GM19328 (cell line): ENCODE measurements around the gene FAM72A.
"Not testable (repeated sequence)": the region's sequence is repeated elsewhere in the genome, so short reads cannot be mapped to it uniquely, and the experiment has no call there.

Source experiments
- ATAC-seq: cut with Tn5 transposase; IDR thresholded peaks from one replicate; pipeline ENCODE4 v1.9.1; 2021; ENCODE audit warnings: mild to moderate bottlenecking, moderate library complexity; ENCODE audit not compliant: unreplicated experiment

FAM72A gene

GRCh38 chr1:206215600-206216392 lies 13.2 kb upstream of the FAM72A start:
- ATAC-seq, result not testable (repeated sequence)

DNA sequence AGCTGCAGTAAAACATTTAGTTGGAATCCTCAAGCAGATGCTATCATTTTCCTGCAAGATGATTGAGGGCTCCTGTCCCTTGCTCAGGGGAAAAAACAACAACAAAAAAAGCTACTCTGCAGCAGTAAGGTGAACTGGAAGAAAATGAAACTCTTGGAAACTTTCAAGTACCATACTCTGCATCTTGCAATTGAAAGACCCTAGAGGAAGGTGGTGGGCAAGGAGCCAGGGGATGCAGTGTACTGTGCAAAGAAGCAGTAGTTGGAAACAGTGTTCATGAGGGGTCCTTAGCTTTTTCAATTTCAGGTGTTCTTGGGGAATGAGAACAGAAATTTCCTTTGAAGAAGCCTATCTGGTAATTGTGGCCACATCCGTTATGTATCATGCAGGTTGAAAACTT lies 8.2 kb upstream of the FAM72A start:
- not testable (repeated sequence) for ATAC-seq

- ATAC-seq, result not testable (repeated sequence)
These were observed 2.9 kb upstream of the FAM72A start for GRCh38 chr1:206205569-206205968.

GRCh38 chr1:206204871-206205270 lies 2.2 kb upstream of the FAM72A start:
- ATAC-seq, result not testable (repeated sequence)

- ATAC-seq, result not testable (repeated sequence)
These were observed 1.5 kb upstream of the FAM72A start for GRCh38 chr1:206204159-206204511.

- peak; percentile 0 for ATAC-seq
These were observed 922 bp upstream of the FAM72A start, which contains the start of gene SRGAP2 for GRCh38 chr1:206203364-206204158. SRGAP2 (plus strand) TSS chr1:206203541; CDS start chr1:206205971, 2,430 bp downstream.

DNA sequence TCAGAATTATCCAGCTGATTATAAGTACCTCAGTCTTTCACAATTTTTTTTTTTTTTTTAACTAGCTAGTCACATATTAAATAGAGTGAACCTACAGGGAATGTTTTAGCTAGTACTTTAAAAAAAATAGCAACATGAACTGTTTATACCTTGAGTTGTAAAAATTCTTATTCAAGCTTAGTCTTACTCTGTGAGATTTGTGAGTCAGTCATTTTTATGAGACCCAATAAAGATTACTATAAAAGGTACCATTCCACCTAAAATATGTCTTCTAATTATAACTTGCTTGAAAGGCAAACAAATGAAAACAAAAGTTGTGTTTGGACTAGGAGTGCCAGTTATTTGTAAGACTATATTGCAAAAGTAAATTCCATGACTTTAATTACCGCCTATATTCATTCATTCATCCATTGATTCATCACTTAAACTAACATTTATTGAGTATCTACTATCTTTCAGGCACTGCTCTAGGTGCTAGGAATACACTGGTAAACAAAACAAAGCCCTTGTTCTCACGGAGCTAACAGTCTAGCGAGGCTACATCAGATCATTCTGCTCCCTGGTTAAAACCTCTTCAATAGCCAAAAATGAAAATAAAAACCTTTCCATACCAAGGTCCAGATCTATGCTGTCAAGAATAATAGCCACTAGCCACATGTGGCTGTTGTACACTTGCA lies 5.8 kb downstream of the FAM72A start:
- not testable (repeated sequence) for ATAC-seq

DNA sequence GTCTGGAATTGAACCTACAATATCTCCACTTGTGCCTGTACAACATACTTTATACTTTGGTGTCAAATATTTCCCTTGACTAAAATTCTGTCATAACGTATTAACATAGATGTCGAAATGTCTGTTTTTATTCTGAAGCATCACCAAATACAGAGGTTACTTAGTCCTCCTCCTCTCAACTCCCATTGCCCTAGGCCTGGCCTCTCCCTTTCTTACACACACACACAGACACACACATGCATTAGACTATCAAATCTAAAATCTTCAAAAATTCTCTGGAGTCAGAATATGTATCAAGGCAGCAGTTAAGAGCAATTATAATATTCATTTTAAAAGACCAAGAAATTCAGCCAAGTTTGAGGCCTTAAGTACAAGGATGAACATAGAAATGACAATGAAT lies 7.5 kb downstream of the FAM72A start:
- not testable (repeated sequence) for ATAC-seq

DNA sequence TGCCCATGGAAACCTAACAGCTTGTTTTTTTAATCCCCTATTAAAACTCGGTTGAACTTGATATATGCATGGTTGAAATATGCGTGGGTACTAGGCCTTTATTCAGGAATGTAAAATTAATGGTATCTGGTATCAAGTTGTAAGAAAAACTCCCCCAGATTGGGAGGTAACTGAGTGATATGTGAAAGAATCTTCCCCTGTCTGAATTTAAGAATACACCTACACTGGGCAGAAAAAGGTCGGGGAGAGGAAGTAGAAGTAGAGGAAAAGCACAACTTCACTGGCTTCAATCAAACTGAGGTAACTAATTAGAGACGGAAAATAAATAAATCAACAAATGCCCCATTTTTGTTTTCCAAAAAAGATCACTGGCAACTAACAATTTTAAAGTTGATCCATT lies 15.8 kb downstream of the FAM72A start:
- not testable (repeated sequence) for ATAC-seq

- ATAC-seq, result not testable (repeated sequence)
These were observed 16.9 kb downstream of the FAM72A start for GRCh38 chr1:206185778-206186177.

GRCh38 chr1:206183788-206184187 lies 18.9 kb downstream of the FAM72A start:
- not testable (repeated sequence) for ATAC-seq

- ATAC-seq, result not testable (repeated sequence)
These were observed 20.0 kb downstream of the FAM72A start for GRCh38 chr1:206182368-206183317.

- ATAC-seq, result not testable (repeated sequence)
These were observed 23.0 kb downstream of the FAM72A start for GRCh38 chr1:206179666-206180065.

GRCh38 chr1:206178061-206178989 lies 24.3 kb downstream of the FAM72A start:
- ATAC-seq, result not testable (repeated sequence)

- ATAC-seq, result not testable (repeated sequence)
These were observed 26.5 kb downstream of the FAM72A start for GRCh38 chr1:206176114-206176502.

GRCh38 chr1:206175459-206176113 lies 27.1 kb downstream of the FAM72A start:
- ATAC-seq, result not testable (repeated sequence)

GRCh38 chr1:206174182-206174868 lies 28.3 kb downstream of the FAM72A start:
- not testable (repeated sequence) for ATAC-seq
